Motor neuron (in vitro differentiated cells): ENCODE measurements around the gene PSD2. TPM values are rescaled to one million over a fixed set of nuclear protein-coding genes. Genes with fewer than 3 reads are reported as not detected.
"Not testable (repeated sequence)": the region's sequence is repeated elsewhere in the genome, so short reads cannot be mapped to it uniquely, and the experiment has no call there.

Experiments
- ATAC-seq, 8 experiments: fragments of 200-7000 bp; cut with Tn5 transposase; replicated peaks in 6 of 8; 2 replicates each; pipeline ENCODE4 v1.8.0; 2021; ENCODE audit warnings: mild to moderate bottlenecking in 8 of 8, moderate library complexity in 8 of 8
- H3K27ac ChIP-seq, 2 donors: fragments of 250-450 bp; sonication (Bioruptor Pico); 2 replicates each; pipeline ENCODE4 v1.9.0; 2021; ENCODE audit warnings: antibody characterized with exemption in 2 of 2, mild to moderate bottlenecking in 2 of 2, moderate library complexity in 1 of 2
- H3K4me1 ChIP-seq, 2 donors: fragments of 250-450 bp; sonication (Bioruptor Pico); replicated peaks in 1 of 2; 2 replicates each; pipeline ENCODE4 v1.6.1; 2021; ENCODE audit warnings: antibody characterized with exemption in 2 of 2, mild to moderate bottlenecking in 2 of 2, moderate library complexity in 1 of 2
- H3K4me3 ChIP-seq, 5 donors: fragments of 250-450 bp; sonication (Bioruptor Pico); 2 replicates each; pipeline ENCODE4 v1.9.0; 2021; ENCODE audit warnings: antibody characterized with exemption in 5 of 5, mild to moderate bottlenecking in 5 of 5, moderate library complexity in 4 of 5
- WGBS, 10 experiments: fragments of 450-650 bp; shearing (Covaris generic); methylation state at CpG; one replicate each; pipeline ENCODE4 v1.0.0; 2022; 5-methylcytosine and 5-hydroxymethylcytosine counted together
- in situ Hi-C, 9 experiments: fragments of 400-800 bp; cut with MboI; loops; one replicate each; pipeline ENCODE4 v1.15.0; 2021; ENCODE audit warnings: low sequenced_read_pairs in 9 of 9, low pct_unique_long_range_greater_than_20kb in 2 of 9; ENCODE audit not compliant: unreplicated experiment in 9 of 9
- total RNA-seq, 8 experiments: library from RNA; unstranded; fragments of 300-600 nt; gene quantifications; 2 replicates each; pipeline versions ENCODE4 v1.2.3 to v1.2.4, GENCODE V29; 2022

PSD2 gene
- total RNA-seq, 8 experiments from 2014 or later: 0.17 to 12.5 (median 9.6) TPM; not detected in 2

- 3 to 90% (median 63%) methylated on average over 2 to 7 of the region's 7 CpGs for WGBS, 10 experiments
- Histone ChIP-seq H3K27ac (no peak overlapping the region), H3K4me1 (peaks cover 0 to 3% of the 10 kb centered on the region in 2 donors), H3K4me3 (no peak overlapping the region)
- in situ Hi-C loops: loop anchor here in 8 of 9 experiments (10.0 to 25.0 kb wide), 6 partner anchors 104 to 379 kb away; partner anchors contain the start of gene DNAJC18 (in 1 of the 8)
- no peak for ATAC-seq
Observed at GRCh38 chr5:139783436-139783965, 12.1 kb upstream of the PSD2 start.

- Histone ChIP-seq H3K4me3 (no peak overlapping the region), H3K27ac (no peak overlapping the region), H3K4me1 (peaks cover 0 to 3% of the 10 kb centered on the region in 2 donors)
- no peak for ATAC-seq
- 40 to 100% (median 70%) methylated on average over 1 to 2 of the region's 3 CpGs; no CpG with 5 or more reads in 2 of the 10 experiments for WGBS, 10 experiments
- in situ Hi-C loops: loop anchor here in 8 of 9 experiments (10.0 to 25.0 kb wide), 6 partner anchors 103 to 378 kb away; partner anchors contain the start of gene DNAJC18 (in 1 of the 8)
Observed at GRCh38 chr5:139784488-139784887, 11.1 kb upstream of the PSD2 start.

- in situ Hi-C loops: loop anchor here (5.0 to 25.0 kb wide), 8 partner anchors 100 to 375 kb away; partner anchors contain the start of gene DNAJC18 (in 1 of the 9)
- H3K4me1 ChIP-seq: peaks cover 0 to 3% of the 10 kb centered on the region in 2 donors
- no peak overlapping the region for H3K27ac ChIP-seq
- no peak overlapping the region for H3K4me3 ChIP-seq
- WGBS, 10 experiments: 0 to 16% methylated on average over 1 to 4 of the region's 5 CpGs; no CpG with 5 or more reads in 8 of the 10 experiments
- peak in 1 of 8 experiments; percentile 6 for ATAC-seq
Observed at GRCh38 chr5:139787257-139787567, 8.4 kb upstream of the PSD2 start.

GRCh38 chr5:139787568-139788293 lies 7.9 kb upstream of the PSD2 start:
- Histone ChIP-seq H3K4me1 (peaks cover 0 to 3% of the 10 kb centered on the region in 2 donors), H3K27ac (no peak overlapping the region), H3K4me3 (peak overlapping the region; percentile 22 to 50 (median 37))
- WGBS, 10 experiments: 0% methylated on average over 5 to 6 of the region's 57 CpGs; no CpG with 5 or more reads in 8 of the 10 experiments
- in situ Hi-C loops: loop anchor here (5.0 to 25.0 kb wide), 8 partner anchors 100 to 375 kb away; partner anchors contain the start of gene DNAJC18 (in 1 of the 9)
- ATAC-seq: peak; percentile 76 to 92 (median 91)

DNA sequence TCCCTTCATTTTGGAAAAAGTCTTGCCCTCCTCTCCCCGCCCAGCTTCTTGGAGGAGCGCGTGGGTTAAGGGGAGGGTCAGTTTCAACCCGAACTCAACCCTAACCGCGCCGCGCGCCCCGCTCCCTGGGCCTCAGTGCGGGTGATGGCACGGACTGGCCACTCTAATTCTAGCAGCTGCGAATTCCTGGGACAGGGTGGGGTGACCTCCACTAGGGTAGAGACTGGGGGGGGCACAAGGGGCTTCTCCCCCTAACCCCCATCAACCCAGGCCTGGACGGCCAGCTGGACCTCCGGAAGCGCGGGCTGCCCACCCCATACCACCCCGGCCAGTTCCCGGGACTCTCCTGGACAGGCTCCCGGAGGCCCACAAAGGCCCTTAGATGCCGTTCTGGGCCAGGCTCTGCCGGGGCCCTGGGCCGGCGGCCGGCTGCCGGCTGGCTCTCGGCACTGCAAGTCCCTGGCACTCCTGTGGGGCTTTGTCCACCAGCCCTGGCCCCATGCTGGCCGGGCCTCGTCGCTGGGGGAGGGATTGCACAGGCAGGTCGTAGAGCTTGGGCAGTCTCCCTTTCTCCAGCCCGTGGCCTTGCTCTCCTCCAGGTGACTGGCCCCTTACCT lies 7.2 kb upstream of the PSD2 start:
- Histone ChIP-seq H3K27ac (no peak overlapping the region), H3K4me3 (peak overlapping the region in 2 of 5 donors; percentile 40 to 50), H3K4me1 (peaks cover 0 to 3% of the 10 kb centered on the region in 2 donors)
- ATAC-seq: peak in 4 of 8 experiments; percentile 1 to 30 (median 4)
- 19 to 84% (median 67%) methylated on average over 1 to 12 of the region's 32 CpGs; no CpG with 5 or more reads in 7 of the 10 experiments for WGBS, 10 experiments
- in situ Hi-C loops: loop anchor here (5.0 to 25.0 kb wide), 8 partner anchors 99 to 374 kb away; partner anchors contain the start of gene DNAJC18 (in 1 of the 9)

GRCh38 chr5:139789116-139789844 lies 6.3 kb upstream of the PSD2 start:
- Histone ChIP-seq H3K4me1 (peaks cover 0 to 3% of the 10 kb centered on the region in 2 donors), H3K27ac (no peak overlapping the region), H3K4me3 (no peak overlapping the region)
- in situ Hi-C loops: loop anchor here (5.0 to 25.0 kb wide), 8 partner anchors 98 to 373 kb away; partner anchors contain the start of gene DNAJC18 (in 1 of the 9)
- 80 to 100% (median 89%) methylated on average over 1 to 10 of the region's 12 CpGs; no CpG with 5 or more reads in 2 of the 10 experiments for WGBS, 10 experiments
- no peak for ATAC-seq

GRCh38 chr5:139789845-139790189 lies 5.8 kb upstream of the PSD2 start:
- no peak for ATAC-seq
- in situ Hi-C loops: loop anchor here (5.0 to 25.0 kb wide), 9 partner anchors 55 to 372 kb away; partner anchors contain the start of gene DNAJC18 (in 1 of the 9)
- Histone ChIP-seq H3K27ac (no peak overlapping the region), H3K4me3 (no peak overlapping the region), H3K4me1 (peaks cover 0 to 3% of the 10 kb centered on the region in 2 donors)
- WGBS, 10 experiments: 56 to 95% (median 83%) methylated on average over 1 to 5 of the region's 12 CpGs; no CpG with 5 or more reads in 6 of the 10 experiments

DNA sequence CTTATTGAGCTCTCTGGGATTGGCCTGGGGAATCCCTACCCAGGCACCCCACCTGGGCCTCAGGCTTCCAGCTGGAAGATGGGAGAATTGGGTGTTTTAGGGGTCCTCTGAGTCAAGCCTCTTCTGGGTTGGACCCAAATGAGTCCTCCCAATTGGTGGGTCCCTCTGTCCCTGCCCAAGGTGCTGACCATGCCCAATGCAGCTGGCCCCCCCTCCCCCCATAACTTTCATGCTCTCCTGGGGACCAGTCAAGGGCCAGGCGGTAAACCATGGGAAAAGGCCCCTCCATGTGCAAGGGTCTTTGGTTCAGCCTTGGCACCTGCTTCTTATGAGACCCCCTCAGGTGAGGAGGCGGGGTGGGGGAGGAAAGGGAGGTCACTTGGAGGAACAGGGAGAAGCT lies 3.4 kb upstream of the PSD2 start:
- H3K27ac ChIP-seq: no peak overlapping the region
- in situ Hi-C loops: loop anchor here in 8 of 9 experiments (10.0 to 25.0 kb wide), 5 partner anchors 53 to 370 kb away; partner anchors contain the start of gene DNAJC18 (in 1 of the 8)
- ATAC-seq: no peak
- 0 to 80% (median 0%) methylated on average over 1 of the region's 2 CpGs; no CpG with 5 or more reads in 5 of the 10 experiments for WGBS, 10 experiments
- H3K4me1 ChIP-seq: peaks cover 7 to 15% of the 10 kb centered on the region in 2 donors
- no peak overlapping the region for H3K4me3 ChIP-seq

- not testable (repeated sequence) for ATAC-seq, H3K4me3 ChIP-seq, H3K27ac ChIP-seq
- H3K4me1 ChIP-seq: peaks cover 8 to 15% of the 10 kb centered on the region in 2 donors
- 44 to 83% (median 72%) methylated on average over 1 to 2 of the region's 2 CpGs; no CpG with 5 or more reads in 5 of the 10 experiments for WGBS, 10 experiments
- in situ Hi-C loops: loop anchor here in 8 of 9 experiments (10.0 to 25.0 kb wide), 5 partner anchors 52 to 370 kb away; partner anchors contain the start of gene DNAJC18 (in 1 of the 8)
Observed at GRCh38 chr5:139792655-139793054, 3.0 kb upstream of the PSD2 start.

DNA sequence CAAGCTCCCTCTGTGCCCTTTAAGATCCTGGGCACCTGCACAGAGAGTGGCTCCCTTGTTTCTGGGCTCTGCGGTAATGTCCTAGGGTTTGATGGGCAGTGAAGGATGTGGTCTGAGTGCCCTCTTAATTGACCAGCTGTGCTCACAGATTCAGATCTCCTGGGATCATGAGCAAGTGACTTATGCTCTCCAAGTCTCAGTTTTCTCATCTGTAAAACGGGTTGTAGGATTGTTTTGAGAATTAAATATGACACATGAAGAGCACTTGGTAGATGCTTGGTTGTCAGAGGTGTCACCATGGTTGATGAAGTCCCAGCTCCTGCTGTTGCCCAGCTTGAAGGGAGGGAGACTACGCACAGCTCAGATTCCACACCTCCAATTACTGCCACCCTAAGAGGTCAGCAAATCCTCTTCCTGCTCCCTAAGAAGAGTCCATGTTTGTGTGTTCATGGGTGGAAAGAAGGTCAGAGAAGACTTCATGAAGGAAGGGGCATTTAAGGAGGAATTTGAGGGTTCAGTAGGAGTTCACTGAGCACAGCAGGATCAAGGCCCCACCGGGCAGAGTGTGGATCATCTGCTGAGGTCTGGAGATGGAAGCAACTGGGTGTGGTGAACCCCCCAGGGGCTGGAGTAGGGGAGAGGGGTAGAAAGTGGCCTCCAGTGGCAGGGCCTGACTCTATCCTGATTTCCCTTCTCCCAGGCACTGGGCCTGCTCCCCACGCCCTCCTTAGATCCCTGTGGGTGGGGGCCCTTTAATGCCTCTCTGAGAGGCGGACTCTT lies 1.4 kb upstream of the PSD2 start:
- peaks cover 8 to 12% of the 10 kb centered on the region in 2 donors for H3K4me1 ChIP-seq
- in situ Hi-C loops: loop anchor here in 8 of 9 experiments (10.0 to 25.0 kb wide), 5 partner anchors 51 to 368 kb away; partner anchors contain the start of gene DNAJC18 (in 1 of the 8)
- no peak overlapping the region for H3K4me3 ChIP-seq
- no peak for ATAC-seq
- WGBS, 10 experiments: 40 to 82% (median 54%) methylated on average over 1 to 4 of the region's 6 CpGs; no CpG with 5 or more reads in 4 of the 10 experiments
- no peak overlapping the region for H3K27ac ChIP-seq

- no peak overlapping the region for H3K27ac ChIP-seq
- in situ Hi-C loops: loop anchor here in 8 of 9 experiments (10.0 to 25.0 kb wide), 5 partner anchors 49 to 366 kb away; partner anchors contain the start of gene DNAJC18 (in 1 of the 8)
Observed at GRCh38 chr5:139796061-139796806, 626 bp downstream of the PSD2 start.

More at GRCh38 chr5:139796061-139796806, 626 bp downstream of the PSD2 start:
- peak; percentile 28 to 83 (median 76) for ATAC-seq
- H3K4me3 ChIP-seq: peak overlapping the region; percentile 42 to 75 (median 54)
- WGBS, 10 experiments: 0% methylated on average over 4 of the region's 47 CpGs; no CpG with 5 or more reads in 9 of the 10 experiments
- H3K4me1 ChIP-seq: peaks cover 8 to 12% of the 10 kb centered on the region in 2 donors
